HG03139 (cell line): Measurements from ENCODE around the gene RNLS.

Source experiments
- ATAC-seq: cut with Tn5 transposase; IDR thresholded peaks from one replicate; pipeline ENCODE4 v1.9.1; 2021; ENCODE audit not compliant: unreplicated experiment

RNLS gene

DNA sequence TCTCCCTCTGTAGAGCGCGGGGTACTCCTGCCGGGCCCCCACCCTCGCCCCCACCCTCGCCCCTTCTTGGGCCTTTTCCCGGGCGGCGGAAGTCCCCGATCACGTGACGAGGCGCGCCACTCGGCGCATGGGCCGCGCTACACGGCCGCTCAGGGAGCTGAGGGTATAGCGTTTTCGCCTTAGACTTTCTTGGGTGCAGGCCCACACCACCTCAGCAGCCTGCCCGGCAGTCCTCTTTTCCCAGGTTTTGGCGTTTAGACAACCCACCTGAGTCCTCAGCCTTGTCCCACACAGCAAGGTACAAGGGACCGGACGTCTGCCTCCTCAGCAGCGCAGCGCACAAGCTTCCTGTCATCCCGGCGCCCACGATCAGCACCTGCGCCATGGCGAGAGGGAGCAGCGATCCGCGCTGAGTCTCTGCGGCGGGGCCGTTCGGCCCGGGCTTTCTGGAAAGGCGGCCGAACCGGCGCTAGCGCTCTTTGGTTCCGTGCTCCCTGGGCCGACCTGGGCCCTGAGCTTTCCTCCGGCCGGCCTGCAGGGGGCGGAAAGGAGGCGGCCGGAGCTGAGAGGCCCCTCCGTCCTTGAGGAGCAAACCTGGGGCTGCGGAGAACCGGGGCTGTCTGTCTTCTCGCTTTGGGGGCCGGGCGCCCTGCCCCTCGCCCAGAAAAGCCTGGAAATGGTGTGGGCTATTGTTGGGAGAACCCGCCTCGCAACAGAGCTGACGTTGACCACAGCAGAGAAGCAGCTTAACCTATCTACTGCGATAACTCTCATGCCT, at the start of gene RNLS:
Gene RNLS, minus strand, starts transcription at position 513 of the 778 bp plus-strand sequence.
- ATAC-seq, result peak; percentile 73

DNA sequence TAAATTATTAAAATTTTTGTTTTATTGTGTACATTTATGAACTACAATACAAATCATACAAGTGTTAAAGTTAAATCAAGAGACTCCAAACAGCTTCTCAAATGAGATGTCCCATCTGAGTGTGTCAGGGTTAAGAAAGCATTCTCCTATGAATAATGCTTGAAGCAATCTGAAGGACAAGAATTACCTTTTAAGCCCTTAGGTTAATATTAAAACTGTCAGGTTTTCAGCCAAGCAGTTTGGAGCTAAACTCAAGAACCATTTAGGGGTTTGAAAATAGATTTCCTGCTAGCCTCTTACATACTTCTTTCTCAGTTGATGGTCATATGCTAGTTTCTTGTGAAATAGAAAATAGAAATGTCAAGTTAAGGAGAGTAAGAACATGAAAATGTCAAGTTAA, 41.7 kb upstream of the RNLS start:
- ATAC-seq, result no peak

DNA sequence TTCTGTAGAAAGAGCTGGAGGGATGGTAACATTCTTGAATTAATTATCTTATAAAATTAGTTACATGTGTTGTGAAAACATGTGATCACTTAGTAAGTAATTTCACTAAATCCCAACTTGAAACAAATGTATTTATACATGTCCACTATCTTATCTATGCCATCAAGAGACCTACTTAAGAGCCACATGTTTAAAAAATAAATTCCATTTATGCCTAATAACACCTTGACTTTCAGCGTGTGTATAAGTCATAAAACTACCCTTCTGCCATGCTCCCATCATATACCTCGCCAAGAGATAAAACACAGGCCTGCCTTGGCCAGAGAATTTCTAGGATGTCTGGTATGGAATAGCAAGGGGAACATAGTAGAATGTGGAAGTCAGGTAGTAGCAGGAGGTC, 40.7 kb upstream of the RNLS start:
- no peak for ATAC-seq

DNA sequence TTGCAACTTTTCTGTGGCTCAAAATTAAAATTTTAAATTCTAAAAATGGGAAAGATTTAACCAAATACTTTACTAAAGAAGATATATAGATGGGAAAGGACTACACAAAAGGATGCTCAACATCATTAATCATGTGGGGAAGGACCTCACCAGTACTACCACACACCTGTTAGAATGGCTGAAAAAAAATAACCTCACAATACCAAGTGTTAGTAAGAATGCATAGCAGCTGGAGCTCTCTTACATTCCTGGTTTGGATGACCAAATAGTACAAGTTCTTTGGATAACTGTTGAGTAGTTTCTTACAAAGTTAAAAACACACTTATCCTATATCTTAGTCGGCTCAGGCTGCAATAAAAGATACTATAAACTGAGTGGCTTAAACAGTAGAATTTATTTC, 37.3 kb upstream of the RNLS start:
- ATAC-seq, result no peak

DNA sequence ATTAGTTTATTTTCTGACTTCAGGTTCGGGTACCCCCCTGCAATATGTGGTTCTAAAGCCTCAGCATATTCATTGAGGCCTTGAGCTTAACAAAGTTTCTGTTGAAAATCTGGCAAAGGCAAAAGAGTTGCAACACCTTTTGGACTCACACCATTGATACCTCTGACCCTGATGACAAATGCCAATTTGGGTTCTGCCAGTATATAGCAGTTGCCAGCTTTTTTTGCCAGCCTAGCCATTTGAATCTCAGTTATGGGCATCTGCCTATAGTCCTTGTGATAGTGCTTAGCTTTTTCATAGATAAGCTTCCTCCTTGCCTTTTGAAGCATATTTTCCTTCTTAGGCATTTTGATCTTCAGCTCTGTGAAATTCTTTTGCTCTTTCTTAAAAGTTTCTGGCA, 35.4 kb upstream of the RNLS start:
- ATAC-seq, result no peak

DNA sequence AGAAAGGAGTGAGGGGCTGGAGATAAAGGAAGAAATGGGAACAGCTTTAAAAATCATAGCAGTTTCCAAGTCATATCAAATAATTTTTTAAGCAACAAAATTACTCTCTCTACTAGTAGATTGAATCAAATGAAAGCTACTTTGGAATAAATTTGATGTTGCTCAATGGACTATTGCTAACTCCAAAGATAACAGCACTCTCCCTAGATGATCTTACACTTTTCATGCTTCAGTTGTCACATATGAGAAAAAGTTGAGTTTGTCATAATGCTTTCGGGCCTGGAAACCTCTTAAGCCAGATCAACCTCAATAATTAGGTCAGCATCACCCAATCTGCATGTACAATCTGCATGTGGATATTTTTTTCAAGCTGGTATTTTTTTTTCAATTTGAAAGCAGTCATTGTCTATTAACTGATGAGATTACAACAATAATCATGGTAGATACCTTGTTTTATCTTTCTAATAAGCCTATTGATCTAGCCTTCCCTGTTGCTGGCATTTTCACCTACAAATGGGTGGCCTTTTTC, 34.7 kb upstream of the RNLS start:
- ATAC-seq, result no peak

DNA sequence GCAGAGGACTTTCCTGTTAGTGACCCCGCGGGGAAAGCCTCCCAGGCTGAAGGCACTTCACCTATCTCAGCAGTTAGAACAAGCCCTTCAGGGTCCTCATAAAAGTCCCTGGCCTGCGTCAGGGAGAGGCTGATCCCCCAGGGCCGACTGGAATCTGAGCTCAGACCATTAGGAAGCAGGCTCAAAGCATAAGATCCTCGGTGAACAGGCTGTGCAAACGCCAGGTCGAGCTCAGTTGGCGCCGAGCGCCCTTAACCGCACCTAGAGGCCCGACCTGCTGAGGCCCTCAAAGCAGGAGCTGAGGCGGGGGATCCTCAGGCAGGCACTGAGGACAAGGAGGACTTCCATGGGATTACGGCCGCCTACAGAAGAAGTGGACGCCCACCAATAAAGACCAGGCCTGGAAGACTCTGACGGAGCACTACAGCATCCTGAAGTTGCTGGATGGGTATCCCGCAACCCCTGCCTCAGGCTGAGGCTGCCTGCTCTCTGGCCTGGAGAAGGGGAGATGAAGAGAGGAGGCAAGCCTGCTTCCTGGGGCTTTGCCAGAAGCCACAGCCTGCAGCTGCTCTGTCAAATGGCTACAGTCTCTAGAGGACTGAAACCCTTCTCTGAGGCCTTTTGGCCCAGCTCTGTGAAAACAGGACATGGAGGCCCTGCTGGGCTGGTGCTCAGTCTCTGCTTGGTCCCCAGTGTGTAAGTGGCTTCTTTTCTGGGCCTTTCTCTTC, 33.3 kb upstream of the RNLS start:
- no peak for ATAC-seq

DNA sequence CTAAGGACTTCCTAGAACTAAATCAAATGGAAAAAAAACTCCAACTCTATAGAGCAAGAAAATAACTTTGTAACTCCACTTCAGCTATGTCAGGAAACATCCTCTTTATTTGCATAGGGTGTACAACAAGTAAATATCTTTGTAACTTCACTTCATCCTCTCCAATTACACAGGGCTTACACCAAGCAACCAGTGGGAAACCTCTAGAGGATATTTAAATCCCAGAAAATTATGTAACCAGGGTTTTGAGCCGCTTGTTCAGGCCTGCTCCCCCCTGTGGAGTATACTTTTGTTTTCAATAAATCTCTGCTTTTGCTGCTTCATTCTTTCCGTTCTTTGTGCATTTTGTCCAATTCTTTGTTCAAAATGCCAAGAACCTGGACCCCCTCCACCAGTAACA, 25.7 kb upstream of the RNLS start:
- no peak for ATAC-seq

DNA sequence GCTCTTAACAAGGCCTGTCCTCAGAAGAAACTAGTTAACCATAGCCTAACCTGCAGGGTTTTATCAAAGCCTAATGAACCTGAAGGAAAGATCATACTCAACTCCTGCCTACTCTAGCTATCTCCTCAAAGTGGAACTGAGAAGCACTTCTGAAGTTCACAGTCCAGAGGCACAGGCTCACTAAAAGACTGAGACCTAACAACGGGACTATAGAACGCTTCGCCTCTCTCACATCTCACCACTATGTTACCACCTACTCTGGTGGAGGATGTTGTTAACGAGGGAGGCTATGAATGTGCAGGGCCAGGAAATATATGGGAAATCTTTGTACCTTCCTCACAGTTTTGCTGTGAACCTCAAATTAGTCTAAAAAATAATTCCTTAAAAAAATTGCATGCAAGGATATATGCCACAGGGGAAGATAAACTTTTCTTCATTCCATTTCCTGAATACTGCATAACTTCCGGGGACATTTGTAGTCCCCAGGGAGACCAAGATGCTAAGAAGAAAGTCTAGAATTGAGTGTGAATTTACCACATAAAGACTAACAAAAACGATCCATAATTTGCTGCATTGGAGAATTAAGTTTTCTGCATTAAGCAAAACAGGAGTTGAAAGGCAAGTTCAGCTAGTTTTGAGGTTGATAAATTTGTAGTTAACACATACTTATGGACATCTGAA, 25.1 kb upstream of the RNLS start:
- ATAC-seq, result no peak

DNA sequence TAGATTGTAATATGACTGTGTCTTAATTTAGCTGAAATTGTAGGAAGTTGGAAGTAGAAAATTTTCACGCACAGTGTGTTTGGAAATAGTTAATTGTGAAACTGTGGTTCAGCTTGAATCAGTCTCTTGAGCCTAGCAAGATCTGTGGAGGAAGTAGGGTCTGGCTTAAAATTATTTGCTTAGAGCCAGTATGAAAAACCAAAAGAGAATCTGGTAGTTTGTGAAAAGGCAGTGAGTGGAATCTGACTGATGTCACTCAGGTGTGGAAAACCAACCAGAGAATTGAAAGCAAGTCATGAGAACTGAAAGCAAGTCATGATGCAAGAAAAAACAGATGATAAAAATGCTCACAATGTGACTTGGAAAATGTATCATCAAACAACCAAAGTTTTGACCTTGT, 14.9 kb upstream of the RNLS start:
- ATAC-seq, result peak; percentile 79

DNA sequence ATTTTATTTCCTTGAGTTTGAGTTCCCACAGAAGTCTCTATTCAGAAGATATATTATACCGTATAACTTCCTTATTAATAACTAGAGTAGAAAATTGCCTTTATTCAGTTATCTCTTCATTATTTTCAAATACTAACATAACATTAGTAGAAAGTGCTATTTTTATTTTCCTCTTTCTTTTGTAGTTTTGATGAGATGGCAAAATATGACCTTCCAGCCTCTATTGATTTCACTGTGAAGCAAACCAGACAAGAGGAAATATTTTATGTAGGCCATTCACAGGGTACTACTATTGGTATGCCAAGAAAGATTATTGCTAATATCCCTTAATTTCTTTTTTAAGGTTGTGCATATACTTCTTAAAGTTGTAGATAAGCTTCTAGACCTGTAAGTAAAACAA, 11.4 kb upstream of the RNLS start:
- ATAC-seq, result no peak

DNA sequence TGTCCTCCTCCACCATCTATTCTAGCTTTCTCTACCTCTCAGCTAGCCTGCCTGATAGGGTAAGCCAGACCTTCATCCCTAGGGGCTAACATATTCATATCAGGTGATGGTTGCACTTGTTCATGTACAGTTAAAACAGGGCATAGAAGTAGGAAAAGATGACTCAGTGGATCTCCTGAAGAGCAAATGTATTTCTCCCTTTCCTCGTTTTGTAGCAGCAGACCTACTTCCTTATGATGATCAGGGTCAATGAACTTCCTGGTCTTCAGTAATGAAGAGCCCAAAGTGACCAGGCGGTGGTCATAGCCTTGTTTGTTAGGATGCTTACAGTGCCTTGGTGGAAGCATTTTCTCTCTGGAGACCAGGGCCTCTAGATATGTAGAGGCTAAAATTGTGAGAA, 9.8 kb upstream of the RNLS start:
- ATAC-seq, result no peak

DNA sequence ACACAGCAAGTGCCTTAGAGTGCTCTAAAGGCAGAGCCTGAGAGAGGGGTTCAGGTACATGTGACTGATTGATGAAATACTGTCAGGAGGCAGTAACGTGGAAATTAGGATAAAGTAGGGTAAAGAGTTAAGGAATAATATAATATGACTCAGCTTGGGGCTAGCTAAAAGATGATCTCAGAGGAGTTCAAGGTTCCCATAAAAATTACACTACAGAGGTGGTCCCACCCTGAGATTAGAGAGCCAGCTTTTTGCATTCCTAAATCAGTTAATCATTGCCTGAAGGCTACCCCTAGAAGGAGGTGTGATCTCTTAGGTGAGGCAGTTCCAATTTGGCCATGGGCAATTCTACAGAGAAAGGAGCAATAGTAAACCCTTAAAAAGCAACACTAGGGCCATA, 9.3 kb upstream of the RNLS start:
- ATAC-seq, result no peak

DNA sequence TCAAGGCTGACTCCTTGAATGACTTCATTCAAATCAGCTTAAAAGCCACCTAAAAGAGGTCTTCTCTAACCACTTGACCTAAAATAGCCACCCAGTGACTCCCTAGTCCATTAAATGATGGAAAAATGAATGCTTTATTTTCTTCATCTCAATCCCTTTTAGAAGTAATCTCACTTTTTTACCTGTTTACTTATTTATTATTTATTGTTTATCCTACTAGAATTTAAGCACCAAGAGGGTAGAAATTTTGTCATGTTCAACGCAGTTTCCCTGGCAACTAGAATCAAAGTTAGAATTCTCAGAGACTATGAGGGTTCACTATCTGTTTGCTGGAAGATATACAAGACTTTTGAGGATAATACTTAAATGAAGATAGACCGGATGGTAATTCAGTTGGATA, 3.3 kb upstream of the RNLS start, which contains the start of gene LIPJ:
Gene LIPJ, plus strand, starts transcription at position 301 of the 400 bp plus-strand sequence. CDS start 3,926 bp downstream, outside the sequence.
- no peak for ATAC-seq

DNA sequence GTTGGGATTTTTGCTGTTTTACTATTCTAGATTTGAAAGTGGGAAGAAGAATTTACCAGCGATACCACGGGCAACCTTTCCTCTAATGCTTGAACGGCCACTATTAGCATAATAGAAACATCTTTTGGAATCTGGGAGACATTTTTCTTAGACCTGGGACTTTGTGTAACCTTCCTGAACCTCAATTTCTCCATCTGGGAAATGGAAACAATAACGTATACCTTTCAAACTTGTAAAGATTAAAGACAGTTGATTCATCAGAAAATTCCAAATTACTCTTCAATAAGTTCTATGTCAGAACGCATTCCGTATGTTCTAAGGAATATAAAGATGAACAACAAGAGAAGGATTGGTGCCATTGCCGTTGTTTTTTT, 453 bp upstream of the RNLS start:
- ATAC-seq, result no peak

DNA sequence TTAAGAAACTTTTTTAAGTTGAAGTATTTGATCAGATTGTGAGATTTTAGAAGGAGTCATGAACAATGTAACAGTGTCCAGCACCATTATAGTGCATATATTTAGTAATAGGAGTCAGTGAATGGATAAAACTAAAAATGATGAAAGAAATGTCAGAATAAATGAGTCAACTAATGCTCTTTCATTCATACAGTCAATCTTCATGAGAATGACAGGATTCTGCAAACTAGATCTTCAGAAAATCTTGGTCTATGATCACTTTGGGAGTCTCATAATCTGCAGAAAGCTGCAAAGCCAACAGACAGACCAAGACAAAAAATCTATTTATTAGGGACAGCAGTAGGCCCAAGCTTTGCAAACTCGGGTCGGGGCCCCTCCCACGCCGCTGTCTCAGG, 710 bp downstream of the RNLS start:
- ATAC-seq, result no peak

DNA sequence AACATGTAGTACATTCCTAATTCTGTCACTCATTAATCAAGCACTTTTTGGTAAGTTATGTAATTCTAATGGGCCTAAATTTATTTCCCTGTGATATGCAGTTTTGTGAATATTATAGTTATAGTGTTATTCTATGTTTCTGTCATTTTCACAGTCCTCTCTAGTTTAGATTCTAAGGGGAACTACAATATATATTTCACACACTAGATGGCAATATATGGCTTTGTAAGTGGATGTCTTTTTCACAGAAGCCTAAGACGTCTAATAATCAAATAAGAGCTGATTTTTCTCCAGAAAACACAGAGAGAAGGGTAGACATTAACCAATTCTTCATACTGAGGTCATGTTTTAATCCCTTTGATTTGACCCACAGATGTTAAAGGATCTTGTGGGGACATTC, 18.0 kb downstream of the RNLS start:
- ATAC-seq, result no peak

DNA sequence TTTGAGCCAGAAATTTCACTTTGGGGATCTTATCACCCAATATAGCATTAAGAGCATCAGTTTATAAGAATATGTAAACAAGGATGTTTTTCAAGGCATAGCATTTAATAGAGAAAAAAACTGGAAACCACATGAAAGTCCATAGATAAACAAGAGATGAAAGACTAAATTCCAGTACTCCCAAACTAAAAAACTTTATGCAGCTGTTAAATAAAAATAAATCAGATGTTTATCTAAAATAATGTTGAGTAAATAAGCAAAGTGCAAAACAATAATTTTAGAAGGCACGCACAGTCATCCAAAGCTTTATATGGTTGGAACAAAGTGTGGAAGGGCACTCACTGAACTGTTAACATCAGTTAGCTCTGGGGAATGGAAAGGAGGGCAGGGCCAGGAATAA, 21.0 kb downstream of the RNLS start:
- ATAC-seq, result no peak

DNA sequence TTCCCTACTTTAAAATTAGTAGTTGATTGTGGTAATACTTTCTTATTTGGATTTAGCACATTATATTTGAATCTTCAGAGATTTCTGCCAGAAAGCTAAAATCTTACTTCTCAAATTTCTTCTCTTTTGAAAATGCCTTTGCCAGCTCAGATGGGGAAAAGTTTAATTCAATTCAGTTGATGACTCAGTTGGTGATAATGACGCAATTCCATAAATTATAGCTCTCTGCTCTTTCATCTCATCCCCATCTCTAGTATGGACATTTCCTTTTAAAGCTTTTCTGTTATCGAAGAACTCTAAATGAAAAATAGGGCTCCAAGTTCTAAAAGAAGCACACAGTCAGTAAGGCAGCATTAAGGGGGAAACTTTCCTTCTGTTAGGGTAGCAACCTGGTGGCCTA, 25.5 kb downstream of the RNLS start:
- no peak for ATAC-seq

DNA sequence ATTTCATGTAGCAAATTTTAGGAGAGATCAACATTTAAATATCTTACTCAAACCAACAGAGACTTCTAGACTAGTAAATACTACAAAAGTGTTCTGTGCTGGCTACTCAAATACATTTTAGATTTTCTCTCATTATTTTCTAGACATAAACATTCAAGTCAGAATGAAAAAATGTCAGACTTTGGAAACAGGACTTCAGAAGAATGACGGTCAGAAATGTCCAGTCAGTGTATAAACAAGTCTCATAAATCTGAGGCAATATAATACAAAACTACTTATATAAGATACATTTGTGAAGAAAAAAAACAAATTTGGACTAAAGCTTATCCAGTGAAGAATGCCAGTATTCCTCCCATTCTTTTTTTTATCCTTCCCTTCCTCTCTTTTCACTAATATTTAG, 25.9 kb downstream of the RNLS start:
- no peak for ATAC-seq

DNA sequence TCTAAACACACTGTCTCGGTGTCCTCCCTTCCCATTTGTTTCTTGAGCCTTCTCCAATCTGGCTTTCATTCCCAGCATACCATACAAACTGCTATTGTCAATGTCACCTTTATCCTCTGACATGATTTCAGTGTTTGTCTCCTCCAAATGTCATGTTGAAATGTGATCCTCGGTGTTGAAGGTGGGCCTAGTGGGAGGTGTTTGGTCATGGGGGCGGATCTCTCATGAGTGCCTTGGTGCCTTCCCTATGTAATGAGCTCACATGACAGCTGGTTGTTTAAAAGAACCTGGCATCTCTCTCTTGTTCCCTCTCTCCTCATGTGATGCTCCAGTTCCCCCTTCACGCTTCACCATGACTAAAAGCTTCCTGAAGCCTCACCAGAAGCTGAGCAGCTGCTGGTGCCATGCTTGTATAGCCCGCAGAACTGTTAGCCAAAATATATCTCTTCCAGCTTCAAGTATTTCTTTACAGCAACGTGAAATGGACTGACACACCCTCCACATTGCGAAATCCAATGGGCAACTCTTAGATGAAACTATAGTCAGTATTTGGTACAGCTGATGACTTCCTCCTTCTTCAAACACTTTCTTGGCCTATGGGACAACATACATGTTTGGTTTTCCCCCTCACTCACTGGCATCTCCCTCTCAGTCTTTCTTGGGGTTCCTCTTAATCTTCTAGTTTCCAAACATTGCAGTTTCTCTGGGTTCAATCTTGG, 27.8 kb downstream of the RNLS start:
- ATAC-seq, result no peak
